Neuronal stem cell (in vitro differentiated cells): ENCODE data around the gene PSMD6.

Experiments used
- DNase-seq: peaks from one replicate; pipeline ENCODE4 v3.0.0-alpha.2; 2013; ENCODE audit warnings: low spot score
- H2AFZ ChIP-seq: one replicate; pipeline ENCODE4 v1.6.1; 2013; ENCODE audit warnings: mild to moderate bottlenecking, low read length, inconsistent platforms
- H2AK5ac ChIP-seq: 2 replicates; pipeline ENCODE4 v1.6.1; 2013; ENCODE audit warnings: low read depth, mild to moderate bottlenecking, inconsistent platforms, low read length, moderate library complexity, mixed read lengths
- H2BK120ac ChIP-seq: 2 replicates; pipeline ENCODE4 v1.6.1; 2013; ENCODE audit warnings: low read depth, mild to moderate bottlenecking, inconsistent platforms, low read length, moderate library complexity, mixed read lengths
- H2BK12ac ChIP-seq: one replicate; pipeline ENCODE4 v1.6.1; 2013; ENCODE audit warnings: low read length, inconsistent platforms
- H2BK15ac ChIP-seq: 2 replicates; pipeline ENCODE4 v1.6.1; 2013; ENCODE audit warnings: mild to moderate bottlenecking, low read length, inconsistent platforms, mixed read lengths
- H2BK5ac ChIP-seq: one replicate; pipeline ENCODE4 v1.6.1; 2013; ENCODE audit warnings: inconsistent platforms, mild to moderate bottlenecking, low read length, moderate library complexity
- H3K14ac ChIP-seq: one replicate; pipeline ENCODE4 v1.6.1; 2013; ENCODE audit warnings: low read length, inconsistent platforms
- H3K18ac ChIP-seq: 2 replicates; pipeline ENCODE4 v1.6.1; 2013; ENCODE audit warnings: low read length, inconsistent platforms
- H3K23ac ChIP-seq: 2 replicates; pipeline ENCODE4 v1.6.1; 2013; ENCODE audit warnings: low read depth, mild to moderate bottlenecking, mixed read lengths, low read length, inconsistent platforms; ENCODE audit not compliant: poor library complexity
- H3K27ac ChIP-seq: replicated peaks from 3 replicates; pipeline ENCODE4 v1.5.1; 2013; ENCODE audit warnings: low read length, inconsistent platforms
- H3K27me3 ChIP-seq, 3 experiments: 2 replicates each; pipeline ENCODE4 v1.6.1; 2013; ENCODE audit warnings: low read length in 3 of 3, mild to moderate bottlenecking in 2 of 3, inconsistent platforms in 1 of 3, low read depth in 1 of 3, mixed read lengths in 1 of 3, moderate library complexity in 1 of 3; ENCODE audit not compliant: control insufficient read depth in 3 of 3, insufficient read depth in 3 of 3
- H3K36me3 ChIP-seq, 2 donors: replicated peaks in 1 of 2; 2 replicates each; pipeline ENCODE4 v1.6.1; 2013; ENCODE audit warnings: low read length in 2 of 2; ENCODE audit not compliant: control insufficient read depth in 2 of 2, insufficient read depth in 2 of 2
- H3K4ac ChIP-seq: 2 replicates; pipeline ENCODE4 v1.6.1; 2013; ENCODE audit warnings: inconsistent platforms, mild to moderate bottlenecking, low read length, moderate library complexity
- H3K4me1 ChIP-seq, 2 donors: 1 replicate in 1 of 2; 2 replicates in 1 of 2; pipeline ENCODE4 v1.6.1; 2013; ENCODE audit warnings: low read length in 2 of 2, low read depth in 1 of 2; ENCODE audit not compliant: control insufficient read depth in 2 of 2, insufficient read depth in 1 of 2
- H3K4me2 ChIP-seq: one replicate; pipeline ENCODE4 v1.6.1; 2013; ENCODE audit warnings: mild to moderate bottlenecking, low read length, inconsistent platforms; ENCODE audit not compliant: insufficient read depth, poor library complexity, severe bottlenecking
- H3K4me3 ChIP-seq, 2 donors: 2 replicates each; pipeline ENCODE4 v1.5.1; 2013; ENCODE audit warnings: low read length in 2 of 2, mild to moderate bottlenecking in 2 of 2, inconsistent platforms in 1 of 2, moderate library complexity in 1 of 2
- H3K79me1 ChIP-seq: one replicate; pipeline ENCODE4 v1.6.1; 2013; ENCODE audit warnings: low read depth, mild to moderate bottlenecking, inconsistent platforms, low read length, moderate library complexity
- H3K9ac ChIP-seq: one replicate; pipeline ENCODE4 v1.6.1; 2013; ENCODE audit warnings: mild to moderate bottlenecking, low read depth, low read length, inconsistent platforms; ENCODE audit not compliant: poor library complexity
- H3K9me3 ChIP-seq, 2 donors: replicated peaks in 1 of 2; 2 replicates each; pipeline versions ENCODE3 to v1.6.1; 2013; ENCODE audit warnings: low read length in 2 of 2, mild to moderate bottlenecking in 2 of 2, inconsistent platforms in 1 of 2, low read depth in 1 of 2, mixed read lengths in 1 of 2, moderate library complexity in 1 of 2; ENCODE audit not compliant: control insufficient read depth in 2 of 2, insufficient read depth in 1 of 2
- H4K8ac ChIP-seq: one replicate; pipeline ENCODE4 v1.6.1; 2013; ENCODE audit warnings: low read depth, mild to moderate bottlenecking, inconsistent platforms, low read length, moderate library complexity
- H4K91ac ChIP-seq: one replicate; pipeline ENCODE4 v1.6.1; 2013; ENCODE audit warnings: low read length, low read depth, mild to moderate bottlenecking, inconsistent platforms; ENCODE audit not compliant: poor library complexity
- WGBS, 2 donors: extraction: QIAGEN DNeasy Blood & Tissue Kit; methylation state at CpG; one replicate each; pipeline ENCODE4 v1.1.7; 2013; ENCODE audit warnings: missing lambda C conversion rate in 2 of 2, mixed read lengths in 1 of 2; ENCODE audit not compliant: insufficient read length in 2 of 2, insufficient replicate concordance in 1 of 2; ENCODE audit errors: extremely low coverage in 2 of 2; 5-methylcytosine and 5-hydroxymethylcytosine counted together

Gene PSMD6

DNA sequence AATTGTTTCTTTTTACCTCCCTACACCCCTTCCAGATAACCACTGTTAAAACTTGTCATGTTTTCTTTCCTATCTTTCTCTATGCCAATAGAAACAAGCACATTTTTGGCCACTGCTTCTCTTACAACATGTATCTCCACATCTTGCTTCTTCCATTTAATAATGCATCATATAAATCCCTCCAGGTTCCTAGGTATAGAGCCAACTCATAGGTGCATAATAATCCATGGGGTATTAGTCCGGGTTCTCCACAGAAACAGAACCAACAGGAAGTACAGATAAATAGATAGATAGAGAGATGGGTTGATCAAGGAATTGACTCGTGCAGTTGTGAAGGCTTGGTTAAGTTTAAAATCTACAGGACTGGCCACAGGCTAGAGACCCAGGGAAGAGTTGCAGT, 41.5 kb upstream of the PSMD6 start:
- no peak overlapping the region for H2BK15ac ChIP-seq
- H3K4ac ChIP-seq: no peak overlapping the region
- H3K9ac ChIP-seq: no peak overlapping the region
- no peak overlapping the region for H2AK5ac ChIP-seq
- no peaks in the 10 kb centered on the region for H3K27me3 ChIP-seq
- H3K18ac ChIP-seq: no peak overlapping the region
- no peak overlapping the region for H4K8ac ChIP-seq
- H4K91ac ChIP-seq: no peak overlapping the region
- H3K4me3 ChIP-seq: no peak overlapping the region
- H2BK5ac ChIP-seq: no peak overlapping the region
- H2AFZ ChIP-seq: no peak overlapping the region
- no CpG with 5 or more reads among the region's 2 CpGs for WGBS, 2 donors
- H3K23ac ChIP-seq: no peak overlapping the region
- no peak overlapping the region for H2BK120ac ChIP-seq
- no peak for DNase-seq
- H3K36me3 ChIP-seq: no peaks in the 10 kb centered on the region
- H2BK12ac ChIP-seq: no peak overlapping the region
- H3K27ac ChIP-seq: no peak overlapping the region
- H3K9me3 ChIP-seq: no peaks in the 10 kb centered on the region
- no peaks in the 10 kb centered on the region for H3K79me1 ChIP-seq
- peaks cover 4 to 18% of the 10 kb centered on the region in 2 donors for H3K4me1 ChIP-seq
- no peak overlapping the region for H3K14ac ChIP-seq
- H3K4me2 ChIP-seq: no peak overlapping the region

DNA sequence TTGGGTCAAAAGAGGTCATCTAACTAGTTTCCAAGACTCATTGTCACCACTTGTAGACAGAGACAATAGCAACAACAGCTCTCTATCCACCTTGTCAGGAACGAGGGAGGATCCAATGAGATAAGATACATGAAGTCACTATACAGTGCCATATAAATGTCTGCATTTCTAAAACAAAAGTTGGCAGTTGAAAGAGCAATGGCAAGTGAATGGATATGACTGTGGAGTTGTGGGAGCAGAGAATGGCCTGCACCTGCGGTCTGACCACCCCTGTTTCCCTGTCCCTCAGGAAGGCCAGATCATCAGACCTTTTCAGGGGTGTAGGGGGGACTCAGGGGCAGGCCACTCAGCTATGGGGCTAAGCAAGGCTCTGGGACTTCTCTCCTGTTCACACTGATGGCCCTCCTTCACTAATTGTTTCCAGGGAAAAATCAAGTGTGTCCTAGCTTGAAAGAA, 40.7 kb upstream of the PSMD6 start:
- no CpG with 5 or more reads among the region's 2 CpGs for WGBS, 2 donors
- no peak overlapping the region for H3K14ac ChIP-seq
- no peak overlapping the region for H3K4ac ChIP-seq
- H3K4me3 ChIP-seq: no peak overlapping the region
- H4K91ac ChIP-seq: no peak overlapping the region
- H3K27ac ChIP-seq: no peak overlapping the region
- no peaks in the 10 kb centered on the region for H3K9me3 ChIP-seq
- no peaks in the 10 kb centered on the region for H3K36me3 ChIP-seq
- H2BK5ac ChIP-seq: no peak overlapping the region
- no peaks in the 10 kb centered on the region for H3K79me1 ChIP-seq
- H2BK15ac ChIP-seq: no peak overlapping the region
- no peak overlapping the region for H2AK5ac ChIP-seq
- no peak overlapping the region for H4K8ac ChIP-seq
- no peak overlapping the region for H2BK12ac ChIP-seq
- H3K4me2 ChIP-seq: no peak overlapping the region
- no peaks in the 10 kb centered on the region for H3K27me3 ChIP-seq
- peaks cover 4 to 18% of the 10 kb centered on the region in 2 donors for H3K4me1 ChIP-seq
- no peak overlapping the region for H2AFZ ChIP-seq
- no peak overlapping the region for H2BK120ac ChIP-seq
- no peak overlapping the region for H3K23ac ChIP-seq
- H3K9ac ChIP-seq: no peak overlapping the region
- no peak overlapping the region for H3K18ac ChIP-seq
- DNase-seq: no peak

DNA sequence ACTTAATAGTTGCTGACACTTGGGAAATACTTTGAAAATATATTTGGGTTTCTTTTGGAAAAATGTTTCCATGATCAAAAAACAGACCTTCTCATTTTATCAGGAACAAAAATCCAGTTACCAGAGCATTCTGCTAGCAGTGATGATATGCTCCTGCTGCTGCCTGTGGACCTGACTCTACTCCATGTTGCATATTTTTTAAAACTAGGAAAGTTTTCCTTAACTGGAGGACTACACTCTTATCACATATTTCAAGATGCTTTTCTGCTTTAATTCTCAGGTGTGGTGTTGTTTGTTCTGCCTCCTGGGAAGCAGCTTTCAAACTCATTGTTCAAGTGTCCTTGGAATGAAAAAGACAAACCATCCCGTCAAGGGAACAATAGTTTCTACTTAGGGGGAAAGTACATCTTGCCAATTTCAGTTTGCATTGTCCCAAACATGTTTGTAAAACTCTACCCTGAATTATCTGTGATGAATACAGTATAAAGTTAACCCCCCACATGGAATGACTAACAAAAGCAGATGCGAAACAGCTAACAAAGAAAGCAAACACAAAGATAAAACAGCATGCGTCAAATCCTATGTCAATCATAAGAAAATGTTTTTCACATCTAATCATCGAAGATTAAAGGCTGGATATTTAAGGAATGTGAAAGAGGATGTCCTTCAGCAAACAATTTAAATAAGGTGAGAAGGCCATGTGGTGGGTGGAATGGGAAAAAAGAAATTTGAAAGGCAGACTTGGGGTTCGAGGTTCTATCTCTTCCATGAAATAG, 40.1 kb upstream of the PSMD6 start:
- H3K14ac ChIP-seq: no peak overlapping the region
- H3K9ac ChIP-seq: no peak overlapping the region
- no peak overlapping the region for H4K8ac ChIP-seq
- no peak overlapping the region for H3K4me2 ChIP-seq
- no peak overlapping the region for H3K27ac ChIP-seq
- no peaks in the 10 kb centered on the region for H3K79me1 ChIP-seq
- H2BK120ac ChIP-seq: no peak overlapping the region
- no peak for DNase-seq
- H3K36me3 ChIP-seq: no peaks in the 10 kb centered on the region
- H3K23ac ChIP-seq: no peak overlapping the region
- no peaks in the 10 kb centered on the region for H3K9me3 ChIP-seq
- H3K4ac ChIP-seq: no peak overlapping the region
- H3K4me3 ChIP-seq: no peak overlapping the region
- H3K4me1 ChIP-seq: peaks cover 4 to 18% of the 10 kb centered on the region in 2 donors
- no peak overlapping the region for H2AFZ ChIP-seq
- H2BK12ac ChIP-seq: no peak overlapping the region
- no peak overlapping the region for H2BK15ac ChIP-seq
- H4K91ac ChIP-seq: no peak overlapping the region
- H2BK5ac ChIP-seq: no peak overlapping the region
- H3K18ac ChIP-seq: no peak overlapping the region
- no peaks in the 10 kb centered on the region for H3K27me3 ChIP-seq
- H2AK5ac ChIP-seq: no peak overlapping the region
- no CpG with 5 or more reads among the region's 5 CpGs for WGBS, 2 donors

DNA sequence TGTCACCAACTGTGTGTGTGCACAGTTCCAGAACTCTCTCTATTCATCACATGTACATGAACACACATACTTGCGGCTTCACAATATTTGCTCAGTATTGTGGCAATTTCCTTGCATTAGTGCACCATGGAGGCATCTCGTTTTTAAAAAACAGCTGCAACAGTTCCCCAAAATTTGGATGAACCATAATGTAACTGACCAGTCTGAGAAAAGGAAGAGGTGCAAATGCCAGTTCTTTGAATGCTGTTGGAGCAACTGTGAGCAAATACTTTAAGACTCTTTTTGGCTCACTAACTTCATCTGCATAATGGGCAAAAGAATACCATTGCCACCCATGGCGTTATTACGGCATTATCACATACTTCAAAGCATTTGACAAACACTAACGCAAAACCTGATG, 38.3 kb upstream of the PSMD6 start:
- no peak overlapping the region for H4K91ac ChIP-seq
- H3K79me1 ChIP-seq: no peaks in the 10 kb centered on the region
- H3K4ac ChIP-seq: no peak overlapping the region
- H2BK120ac ChIP-seq: no peak overlapping the region
- no peak overlapping the region for H3K14ac ChIP-seq
- peaks cover 4 to 18% of the 10 kb centered on the region in 2 donors for H3K4me1 ChIP-seq
- no peak overlapping the region for H2BK5ac ChIP-seq
- no peak overlapping the region for H3K4me3 ChIP-seq
- H3K27me3 ChIP-seq: no peaks in the 10 kb centered on the region
- H3K9me3 ChIP-seq: no peaks in the 10 kb centered on the region
- WGBS, 2 donors: no CpG with 5 or more reads among the region's 5 CpGs
- H3K36me3 ChIP-seq: no peaks in the 10 kb centered on the region
- no peak overlapping the region for H3K23ac ChIP-seq
- no peak overlapping the region for H2AK5ac ChIP-seq
- H3K9ac ChIP-seq: no peak overlapping the region
- no peak overlapping the region for H3K18ac ChIP-seq
- no peak overlapping the region for H3K4me2 ChIP-seq
- no peak for DNase-seq
- H2AFZ ChIP-seq: no peak overlapping the region
- no peak overlapping the region for H2BK12ac ChIP-seq
- H3K27ac ChIP-seq: no peak overlapping the region
- H4K8ac ChIP-seq: no peak overlapping the region
- H2BK15ac ChIP-seq: no peak overlapping the region
